Astrocyte of the spinal cord (primary cell): ENCODE measurements around the gene FKBP1A.

ENCODE experiments used
- DNase-seq: peaks from one replicate; pipeline ENCODE4 v3.0.0; 2011; ENCODE audit warnings: low read depth, low spot score
- H3K4me3 ChIP-seq: 2 replicates; pipeline ENCODE4 v1.5.1; 2011; ENCODE audit warnings: low read depth, mild to moderate bottlenecking, low read length, moderate library complexity
- in situ Hi-C: cut with HindIII; loops from 2 replicates; pipeline ENCODE4 v1.10.0; 2017; ENCODE audit warnings: low sequenced_read_pairs
- TF ChIP-seq, protein P1 (sequence below): IDR thresholded peaks from 2 replicates; pipeline ENCODE4 v1.5.1; 2012; ENCODE audit warnings: low read depth, mild to moderate bottlenecking, low read length, inconsistent platforms

FKBP1A gene

DNA sequence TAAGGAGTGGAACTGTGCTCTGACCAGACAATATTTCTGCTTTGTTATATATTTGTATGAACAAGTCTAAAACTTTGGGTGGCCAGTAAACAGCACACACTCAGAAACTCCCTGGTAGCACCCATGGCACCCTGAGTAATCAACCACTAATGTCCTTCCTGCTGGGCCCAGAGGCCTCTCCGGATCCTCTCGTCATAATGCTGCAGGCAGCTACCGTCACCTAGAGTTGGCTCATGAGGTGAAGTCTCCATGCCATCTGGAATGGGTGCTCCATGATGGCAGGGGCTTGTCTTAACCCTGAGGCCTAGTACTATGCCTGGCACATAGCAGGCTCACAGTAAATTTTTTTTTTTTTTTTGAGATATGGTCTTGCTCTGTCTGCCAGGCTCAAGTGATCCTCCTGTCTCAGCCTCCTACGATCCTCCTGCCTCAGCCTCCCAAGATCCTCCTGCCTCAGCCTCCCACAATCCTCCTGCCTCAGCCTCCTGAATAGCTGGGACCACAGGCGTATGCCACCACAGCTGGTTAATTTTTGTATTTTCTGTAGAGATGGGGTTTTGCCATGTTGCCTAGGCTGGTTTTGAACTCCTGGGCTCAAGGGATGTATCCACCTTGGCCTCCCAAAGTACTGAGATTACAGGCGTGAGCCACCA, 60.9 kb downstream of the FKBP1A start:
- DNase-seq, result no peak
- in situ Hi-C loops, result no loop called here
- TF ChIP-seq, protein P1, sequence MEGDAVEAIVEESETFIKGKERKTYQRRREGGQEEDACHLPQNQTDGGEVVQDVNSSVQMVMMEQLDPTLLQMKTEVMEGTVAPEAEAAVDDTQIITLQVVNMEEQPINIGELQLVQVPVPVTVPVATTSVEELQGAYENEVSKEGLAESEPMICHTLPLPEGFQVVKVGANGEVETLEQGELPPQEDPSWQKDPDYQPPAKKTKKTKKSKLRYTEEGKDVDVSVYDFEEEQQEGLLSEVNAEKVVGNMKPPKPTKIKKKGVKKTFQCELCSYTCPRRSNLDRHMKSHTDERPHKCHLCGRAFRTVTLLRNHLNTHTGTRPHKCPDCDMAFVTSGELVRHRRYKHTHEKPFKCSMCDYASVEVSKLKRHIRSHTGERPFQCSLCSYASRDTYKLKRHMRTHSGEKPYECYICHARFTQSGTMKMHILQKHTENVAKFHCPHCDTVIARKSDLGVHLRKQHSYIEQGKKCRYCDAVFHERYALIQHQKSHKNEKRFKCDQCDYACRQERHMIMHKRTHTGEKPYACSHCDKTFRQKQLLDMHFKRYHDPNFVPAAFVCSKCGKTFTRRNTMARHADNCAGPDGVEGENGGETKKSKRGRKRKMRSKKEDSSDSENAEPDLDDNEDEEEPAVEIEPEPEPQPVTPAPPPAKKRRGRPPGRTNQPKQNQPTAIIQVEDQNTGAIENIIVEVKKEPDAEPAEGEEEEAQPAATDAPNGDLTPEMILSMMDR, result no peak
- no peak overlapping the region for H3K4me3 ChIP-seq

DNA sequence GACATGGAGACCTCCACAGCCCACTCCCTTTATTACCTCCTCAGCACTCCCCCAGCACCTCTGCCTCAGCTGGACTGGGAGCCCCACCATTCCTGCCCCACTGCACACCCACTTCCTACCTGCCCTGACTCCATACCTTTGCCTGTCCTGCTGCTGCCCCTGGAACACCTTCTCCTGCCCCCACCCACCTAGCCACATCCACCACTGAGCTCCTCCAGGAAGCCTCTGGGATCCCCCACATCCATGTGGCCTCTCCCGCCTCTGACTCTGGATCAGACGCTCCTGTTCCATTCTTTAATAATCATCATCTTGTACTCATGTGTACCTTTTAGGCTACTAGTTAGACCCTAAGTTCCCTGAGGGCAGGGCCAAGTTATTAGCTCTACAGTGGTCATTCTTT, 61.8 kb downstream of the FKBP1A start:
- in situ Hi-C loops, result no loop called here
- no peak for DNase-seq
- TF ChIP-seq, protein P1, result no peak
- H3K4me3 ChIP-seq, result no peak overlapping the region

DNA sequence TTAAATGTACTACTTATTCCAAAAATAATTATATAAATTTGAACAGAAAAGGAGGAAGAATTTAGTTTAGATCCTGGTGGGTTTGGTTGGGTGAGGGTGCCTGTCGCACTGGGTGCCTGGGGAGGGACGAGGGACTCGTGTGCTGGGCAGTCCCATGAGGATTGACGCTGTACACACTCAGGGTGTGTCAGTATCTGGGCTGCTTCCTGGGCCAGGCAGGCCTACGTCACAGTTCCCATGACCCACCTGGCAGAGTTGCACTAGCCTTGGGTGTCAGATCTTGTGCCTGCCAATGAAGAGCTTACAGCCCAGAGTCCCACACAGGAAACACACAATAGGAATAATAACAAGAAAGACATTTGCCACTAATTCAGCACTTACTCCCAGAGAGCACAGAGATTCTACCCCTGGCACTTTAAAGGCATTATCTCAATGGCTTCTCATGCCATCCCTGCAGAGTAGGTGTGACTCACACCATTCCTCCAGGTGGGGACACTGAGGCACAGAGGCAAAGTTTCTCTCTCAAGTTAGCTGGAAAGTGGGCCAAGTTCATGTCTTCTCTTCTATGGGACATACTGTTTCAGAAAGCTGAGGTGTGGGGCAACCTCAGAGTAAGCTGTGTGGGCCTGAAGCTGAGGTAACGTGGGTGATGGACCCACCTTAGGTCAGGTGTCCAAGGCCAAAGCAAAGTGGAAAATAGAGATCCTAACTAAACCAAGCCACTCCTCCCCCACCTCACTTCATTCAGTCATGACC, 62.6 kb downstream of the FKBP1A start:
- in situ Hi-C loops, result no loop called here
- no peak overlapping the region for H3K4me3 ChIP-seq
- TF ChIP-seq, protein P1, result no peak
- DNase-seq, result no peak

DNA sequence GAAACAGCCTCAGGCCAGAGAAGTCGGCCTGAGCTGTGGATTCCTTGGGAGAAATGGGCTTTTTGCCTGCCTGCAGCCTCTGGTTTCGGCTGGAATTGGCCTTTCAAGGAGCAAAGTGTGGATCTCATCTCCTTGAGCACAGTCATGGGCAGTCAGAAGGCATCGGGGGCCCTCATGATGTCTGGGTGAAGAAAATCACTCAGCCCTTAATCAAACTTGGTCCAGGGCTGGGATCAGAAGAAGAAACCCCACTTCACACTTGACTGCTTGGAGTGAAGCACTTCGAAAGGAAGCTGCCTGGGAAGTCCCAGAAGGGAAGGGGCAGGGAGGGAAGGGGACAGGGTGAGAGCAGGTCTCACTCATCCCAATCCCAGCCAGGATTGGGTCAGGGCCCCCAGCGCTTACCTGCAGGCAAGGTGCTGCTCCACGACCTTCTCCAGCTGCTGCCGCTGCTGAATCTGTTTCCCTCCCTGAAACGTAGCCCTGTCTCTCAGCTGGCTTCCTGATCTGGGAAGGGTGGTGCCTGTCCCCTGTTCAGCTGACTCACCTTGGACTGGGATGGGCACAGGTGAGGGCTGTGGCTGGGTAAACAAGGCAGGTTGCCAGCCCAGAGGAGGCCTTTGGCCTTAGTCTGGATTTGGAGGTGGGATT, 64.0 kb downstream of the FKBP1A start, which contains the start of gene SDCBP2:
Gene SDCBP2, minus strand, starts transcription at position 460 of the 651 bp plus-strand sequence. CDS start 8,723 bp downstream, outside the sequence.
- TF ChIP-seq, protein P1, result no peak
- DNase-seq, result no peak
- in situ Hi-C loops, result no loop called here
- no peak within 1 kb of the TSS for H3K4me3 ChIP-seq

DNA sequence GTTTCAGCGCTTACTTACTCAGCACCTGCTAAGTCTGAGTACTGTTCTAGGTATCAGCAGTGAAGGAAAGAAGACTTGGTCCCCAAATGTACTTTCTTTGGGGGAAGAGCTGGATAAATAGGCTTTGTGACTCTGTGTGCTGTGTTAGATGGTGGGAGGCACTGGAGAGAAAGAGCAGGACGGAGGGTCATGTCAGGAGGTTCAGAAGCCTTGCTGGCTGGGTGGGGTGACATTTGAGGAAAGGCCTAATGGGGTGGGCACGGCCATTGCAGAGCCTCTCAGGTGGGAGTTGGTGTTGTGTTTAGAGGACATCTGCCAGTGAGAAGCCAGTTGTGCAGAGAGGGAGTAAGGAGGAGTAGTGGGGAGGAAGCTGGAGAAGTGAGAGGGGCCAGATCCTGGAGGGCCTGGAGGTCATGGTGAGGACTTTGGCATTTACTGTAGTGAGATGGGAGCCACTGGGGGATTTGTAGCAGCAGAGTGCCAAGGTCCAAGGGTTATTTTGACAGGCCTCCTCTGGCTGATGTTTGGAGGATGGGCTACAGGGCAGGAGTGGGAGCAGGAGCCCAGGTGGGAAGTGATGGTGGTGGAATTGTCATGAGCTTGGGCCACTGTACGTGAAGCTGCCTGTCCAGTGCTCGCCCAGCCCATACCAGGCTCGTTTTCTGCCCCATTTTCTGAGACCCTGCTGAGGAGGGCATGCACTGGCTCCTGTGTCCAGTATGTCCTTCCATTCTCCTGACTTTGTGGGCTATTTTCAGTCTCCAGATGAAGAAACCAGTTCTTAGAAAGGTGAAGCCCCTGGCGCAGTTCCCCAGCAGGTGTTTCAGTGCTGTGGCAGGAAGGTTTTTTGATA, 64.8 kb downstream of the FKBP1A start:
- TF ChIP-seq, protein P1, result no peak
- in situ Hi-C loops, result no loop called here
- DNase-seq, result no peak
- H3K4me3 ChIP-seq, result no peak overlapping the region

DNA sequence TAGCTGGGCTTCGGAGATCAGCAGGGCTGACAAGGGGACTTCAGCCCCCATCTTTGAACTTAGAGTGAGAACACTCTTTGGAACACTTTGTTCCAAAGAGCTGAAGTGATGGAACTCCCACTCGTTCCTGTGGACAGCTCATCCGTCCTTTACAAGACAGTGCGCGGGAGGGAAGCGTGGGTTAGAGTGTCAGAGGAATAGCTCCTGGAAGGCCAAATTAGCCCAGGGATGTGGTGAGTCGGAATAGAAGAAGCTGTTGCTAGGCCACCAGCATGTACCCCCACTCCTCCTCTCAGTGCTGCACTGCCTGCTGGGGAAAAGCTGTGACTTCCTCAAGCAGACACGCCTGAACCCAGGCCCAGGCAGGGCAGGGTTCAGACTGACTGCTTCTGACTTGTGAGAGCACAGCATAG, 65.6 kb downstream of the FKBP1A start:
- in situ Hi-C loops, result no loop called here
- no peak overlapping the region for H3K4me3 ChIP-seq
- TF ChIP-seq, protein P1, result no peak
- peak; percentile 36 for DNase-seq
